HG02571 (cell line): ENCODE results near the gene MAD1L1.

Source experiments
- ATAC-seq: cut with Tn5 transposase; IDR thresholded peaks from one replicate; pipeline ENCODE4 v1.9.1; 2021; ENCODE audit warnings: mild to moderate bottlenecking, moderate library complexity; ENCODE audit not compliant: unreplicated experiment

The MAD1L1 gene

GRCh38 chr7:2141651-2142050, 91.1 kb downstream of the MAD1L1 start:
- no peak for ATAC-seq

DNA sequence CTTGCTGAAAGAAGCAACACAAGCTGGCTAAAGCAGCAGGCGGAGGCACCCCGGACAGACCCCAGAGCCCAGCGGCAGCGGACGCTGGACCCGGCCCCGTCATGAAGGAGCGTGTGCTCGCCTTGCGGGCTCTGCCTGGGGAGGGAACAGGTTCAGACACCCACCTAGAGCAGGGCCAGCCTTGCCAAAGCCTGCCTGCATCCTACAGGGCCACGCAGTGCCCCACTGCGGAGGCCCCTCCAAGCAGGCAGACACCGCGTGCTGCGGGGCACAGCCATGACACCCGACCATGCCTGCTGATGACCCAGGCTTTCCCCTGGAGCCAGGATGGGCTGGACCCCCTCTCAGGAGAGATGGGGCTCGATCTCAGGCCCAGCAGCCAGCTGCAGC, 91.7 kb downstream of the MAD1L1 start:
- no peak for ATAC-seq

DNA sequence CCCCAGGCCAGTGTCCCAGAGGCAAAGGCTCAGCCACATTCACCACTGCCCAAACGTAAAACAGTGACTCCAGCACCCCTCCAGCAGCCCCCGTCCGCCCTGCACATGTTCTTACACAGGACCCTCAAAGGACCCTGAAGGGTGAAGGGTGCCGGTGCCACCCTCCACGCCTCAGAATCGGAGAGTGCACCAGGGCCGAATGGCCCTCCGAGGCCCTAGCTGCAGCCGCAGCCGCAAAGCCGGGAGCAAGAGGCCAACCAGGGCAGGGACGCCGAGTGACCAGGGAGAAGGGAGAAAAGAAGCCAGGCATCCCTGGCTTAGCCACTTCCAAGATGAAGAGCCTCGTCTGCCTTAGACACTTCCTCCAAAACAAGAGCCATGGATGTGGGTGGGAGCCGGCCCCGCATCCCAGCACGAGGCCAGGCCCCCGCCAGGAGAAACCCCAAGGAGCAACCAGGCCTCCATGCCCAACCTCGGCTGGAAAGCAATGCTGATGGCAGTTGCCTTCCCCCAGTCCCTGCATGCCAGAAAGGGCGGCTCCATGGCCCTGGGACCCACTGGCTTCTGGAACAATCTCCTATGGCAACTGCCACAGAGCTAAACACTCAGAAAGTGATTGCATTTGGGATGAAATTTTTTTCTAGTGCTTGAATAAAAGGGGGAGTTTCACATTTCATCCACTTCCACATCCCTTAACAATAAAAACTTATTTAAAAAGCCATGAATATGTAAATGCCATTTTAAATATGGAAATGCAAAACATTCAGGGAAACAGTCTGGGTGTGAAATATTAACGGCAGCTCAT, 92.3 kb downstream of the MAD1L1 start:
- no peak for ATAC-seq

- ATAC-seq, result no peak
These were observed 93.6 kb downstream of the MAD1L1 start for GRCh38 chr7:2139004-2139699.

- ATAC-seq, result no peak
These were observed 94.5 kb downstream of the MAD1L1 start for GRCh38 chr7:2138146-2138765.

- no peak for ATAC-seq
These were observed 98.0 kb downstream of the MAD1L1 start for GRCh38 chr7:2134740-2135139.

GRCh38 chr7:2132243-2132642, 100.5 kb downstream of the MAD1L1 start:
- ATAC-seq, result no peak

- no peak for ATAC-seq
These were observed 100.9 kb downstream of the MAD1L1 start for GRCh38 chr7:2131800-2132199.

- no peak for ATAC-seq
These were observed 101.4 kb downstream of the MAD1L1 start for GRCh38 chr7:2131341-2131740.

GRCh38 chr7:2130096-2130375, 102.7 kb downstream of the MAD1L1 start:
- no peak for ATAC-seq

- no peak for ATAC-seq
These were observed 103.2 kb downstream of the MAD1L1 start for GRCh38 chr7:2129323-2130095.

- no peak for ATAC-seq
These were observed 104.0 kb downstream of the MAD1L1 start for GRCh38 chr7:2128601-2129322.

- ATAC-seq, result no peak
These were observed 106.1 kb downstream of the MAD1L1 start for GRCh38 chr7:2126621-2127020.

DNA sequence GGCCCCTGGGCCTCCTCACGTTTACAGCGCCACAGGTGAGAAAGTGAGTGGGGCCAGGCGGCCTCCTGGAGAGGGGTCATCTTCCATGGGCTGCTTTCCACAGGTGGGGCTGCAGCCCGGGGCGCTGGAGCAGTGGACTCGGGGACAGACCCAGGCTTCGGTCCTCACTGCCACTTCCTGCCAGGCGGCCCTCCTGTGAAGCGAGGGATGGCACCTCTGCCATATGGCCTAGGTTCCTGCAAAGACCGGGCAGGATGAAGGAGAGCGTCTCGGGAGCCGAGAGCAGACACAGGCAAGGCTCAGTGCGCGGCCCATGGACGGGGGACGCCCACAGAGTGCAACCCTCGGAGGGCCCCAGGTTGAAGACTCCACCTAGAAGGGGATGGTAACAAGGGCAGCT, 106.8 kb downstream of the MAD1L1 start:
- ATAC-seq, result no peak

DNA sequence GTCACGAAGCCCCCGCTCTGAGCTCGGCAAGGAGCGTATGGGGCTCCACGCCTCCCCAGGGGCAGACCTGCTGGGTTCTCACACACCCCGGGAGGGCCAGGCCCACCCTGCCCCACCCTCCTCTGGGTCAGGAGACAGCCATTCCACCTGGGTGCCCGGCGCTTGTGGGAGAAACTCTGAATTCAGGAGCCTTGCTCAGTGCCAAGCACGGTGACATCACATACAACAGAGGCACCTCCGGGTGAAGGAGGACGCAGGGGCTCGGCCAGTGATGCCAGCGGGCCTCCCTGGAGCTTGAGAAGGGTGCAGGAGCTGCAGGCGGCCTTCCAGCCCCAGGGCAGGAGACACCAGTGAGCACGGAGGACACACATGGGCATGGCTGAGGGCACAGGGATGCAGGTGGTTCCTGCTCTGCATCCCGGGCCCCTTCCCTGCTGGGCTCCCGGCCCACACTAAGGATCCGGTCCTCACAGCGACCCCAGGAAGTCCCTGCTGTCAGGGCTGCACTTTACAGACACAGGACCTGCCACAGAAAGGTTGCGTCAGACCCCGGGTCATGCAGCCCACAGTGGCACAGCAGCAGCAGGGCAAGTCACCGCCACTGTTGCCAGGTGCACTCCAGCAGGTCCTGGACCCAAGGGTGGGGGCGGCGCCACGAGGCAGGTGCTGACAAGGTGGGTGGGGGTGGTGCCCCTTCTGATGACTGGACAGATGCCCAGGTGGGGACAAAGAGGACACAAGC, 108.0 kb downstream of the MAD1L1 start:
- ATAC-seq, result no peak

GRCh38 chr7:2123916-2124315, 108.8 kb downstream of the MAD1L1 start:
- no peak for ATAC-seq

DNA sequence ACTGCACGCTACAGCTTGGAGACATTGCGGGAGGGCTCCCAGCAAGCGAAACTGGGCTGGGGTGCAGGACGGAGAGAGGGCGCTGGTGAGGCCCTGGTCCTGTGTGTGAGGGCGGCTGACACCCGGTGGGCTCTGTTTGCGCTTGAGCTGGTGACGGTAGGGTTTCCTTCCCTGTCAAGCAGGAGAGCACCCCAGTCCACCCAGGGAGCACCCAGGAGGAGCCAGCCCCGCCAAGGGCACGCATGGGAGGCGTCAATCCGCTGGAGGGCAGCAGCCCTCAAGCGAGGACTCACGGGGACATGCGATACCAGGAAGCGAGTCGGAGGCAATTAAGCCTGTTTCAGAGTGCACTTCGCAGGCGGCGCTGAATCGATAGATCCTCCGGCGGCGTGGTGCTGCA, 109.4 kb downstream of the MAD1L1 start:
- ATAC-seq, result no peak

- ATAC-seq, result no peak
These were observed 110.1 kb downstream of the MAD1L1 start for GRCh38 chr7:2122651-2123050.

DNA sequence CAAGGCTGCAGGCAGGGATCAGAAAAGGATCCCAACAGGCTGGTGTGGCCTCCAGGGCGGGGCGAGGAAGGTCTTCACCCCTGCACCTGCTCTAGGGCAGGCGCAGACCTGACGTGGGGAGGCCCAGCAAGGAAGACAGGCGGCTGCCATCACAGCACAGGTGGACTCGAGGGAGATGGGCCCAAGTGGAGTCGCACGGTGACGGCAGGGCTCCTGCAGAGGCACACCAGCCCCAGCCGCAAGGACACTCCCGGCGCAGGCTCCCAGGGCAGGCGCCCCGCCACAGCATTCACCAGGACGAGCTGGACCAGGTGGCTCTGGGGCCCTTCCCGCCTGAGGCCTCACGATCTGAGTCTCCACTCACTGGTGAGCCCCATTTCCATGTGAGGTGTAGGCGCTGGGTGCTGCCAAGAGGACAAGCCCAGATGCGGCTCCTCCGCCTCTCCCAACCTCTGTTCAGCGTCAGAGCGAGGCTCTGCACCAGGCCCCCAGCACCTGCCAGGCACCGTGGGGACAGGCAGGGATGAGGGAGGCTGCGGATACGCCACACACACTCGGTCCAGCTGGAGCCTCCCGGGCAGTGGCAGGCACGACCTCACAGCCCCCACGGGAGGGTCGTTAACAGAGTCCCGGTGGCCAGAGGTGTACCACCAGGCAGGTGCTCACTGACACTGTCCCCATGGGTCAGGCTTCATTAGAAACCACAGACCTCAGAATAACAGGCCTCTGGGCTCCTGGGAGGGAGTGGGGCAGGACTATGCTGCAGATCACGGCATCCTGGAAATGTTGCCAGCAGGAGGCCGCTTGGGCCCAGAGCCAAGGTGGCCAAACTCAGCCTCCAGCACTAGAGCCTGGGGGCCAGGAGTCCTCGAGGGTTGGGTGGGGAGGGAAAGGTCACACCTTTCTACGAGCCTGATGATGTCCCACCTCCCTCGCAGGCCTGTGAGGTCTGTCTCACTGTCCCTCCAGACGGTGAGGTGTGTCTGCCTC, 111.6 kb downstream of the MAD1L1 start:
- ATAC-seq, result no peak
